GM18507 (cell line): Measurements from ENCODE around the gene METTL27.
A peak's percentile ranks its signal among the peaks of the same experiment; 100 is the strongest.
"Not testable (repeated sequence)": the region's sequence is repeated elsewhere in the genome, so short reads cannot be mapped to it uniquely, and the experiment has no call there.

Experiments
- DNase-seq: peaks from one replicate; pipeline ENCODE4 v3.0.0; 2011; ENCODE audit warnings: low read depth; ENCODE audit not compliant: insufficient read length; ENCODE audit errors: extremely low spot score
- FAIRE-seq: peaks from 2 replicates; lab custom pipeline; 2011; peaks lifted over from hg19 to GRCh38; lab: Jason Lieb, UNC

Gene METTL27

DNA sequence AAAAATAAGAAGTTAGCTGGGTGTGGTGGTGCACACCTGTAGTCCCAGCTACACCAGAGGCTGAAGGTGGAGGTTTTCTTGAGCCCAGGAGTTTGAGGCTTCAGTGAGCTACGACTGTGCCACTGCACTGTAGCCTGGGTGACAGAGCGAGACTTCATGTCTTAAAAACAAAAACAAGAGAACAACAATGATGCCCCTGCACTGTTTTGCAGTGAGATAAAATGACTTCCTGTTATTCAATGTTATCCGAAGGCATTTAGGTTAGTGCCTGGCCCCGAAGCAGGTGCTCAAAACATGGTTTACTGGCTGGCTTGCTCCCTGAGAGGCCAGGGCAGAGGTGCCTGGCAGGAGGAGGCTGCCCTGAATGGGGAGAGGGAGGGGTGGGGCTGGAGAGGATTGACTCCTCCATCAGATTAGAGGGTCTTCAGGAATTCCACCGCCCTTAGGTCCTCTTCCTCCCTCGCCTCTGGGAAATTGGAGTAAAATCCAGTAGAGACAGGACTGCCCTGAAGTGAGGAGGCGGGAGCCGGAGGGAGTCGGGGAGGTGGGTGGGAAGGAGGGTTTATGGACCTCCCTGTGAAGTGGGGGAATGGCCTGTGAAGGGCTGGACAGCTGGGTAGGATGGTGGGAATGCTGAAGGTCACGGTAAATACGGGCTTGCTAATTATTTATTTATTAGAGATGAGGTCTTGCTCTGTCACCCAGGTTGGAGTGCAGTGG, 18.3 kb downstream of the METTL27 start:
- DNase-seq (no peak), FAIRE-seq (no peak)

GRCh38 chr7:73823257-73823656, 19.1 kb downstream of the METTL27 start:
- FAIRE-seq (no peak), DNase-seq (no peak)

- DNase-seq (no peak), FAIRE-seq (no peak)
Measured at GRCh38 chr7:73822319-73823173, 19.8 kb downstream of the METTL27 start.

- not testable (repeated sequence) for FAIRE-seq, DNase-seq
Measured at GRCh38 chr7:73821597-73822285, 20.6 kb downstream of the METTL27 start.

GRCh38 chr7:73820013-73820412, 22.3 kb downstream of the METTL27 start:
- no peak for FAIRE-seq

DNA sequence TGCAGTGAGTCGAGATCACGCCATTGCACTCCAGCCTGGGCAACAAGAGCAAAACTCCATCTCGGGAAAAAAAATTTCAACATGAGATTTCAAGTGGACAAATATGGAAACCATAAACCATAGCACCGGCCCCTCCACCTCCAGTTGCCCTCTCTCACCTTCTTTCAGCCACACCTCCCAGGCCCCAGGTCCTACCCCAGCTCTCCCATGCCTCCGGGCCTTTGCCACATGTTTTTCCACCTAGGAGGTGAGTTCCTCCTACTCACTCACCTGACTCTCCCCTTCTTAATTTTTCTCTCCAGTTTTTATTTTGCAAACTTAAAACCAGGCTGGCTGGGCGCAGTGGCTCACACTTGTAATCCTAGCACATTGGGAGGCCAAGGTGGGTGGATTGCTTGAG, 25.2 kb downstream of the METTL27 start:
- FAIRE-seq (no peak), DNase-seq (no peak)

More at GRCh38 chr7:73820013-73820412, 22.3 kb downstream of the METTL27 start:
- no peak for DNase-seq

GRCh38 chr7:73815436-73815835, 26.9 kb downstream of the METTL27 start:
- DNase-seq, result no peak
- FAIRE-seq, result no peak

DNA sequence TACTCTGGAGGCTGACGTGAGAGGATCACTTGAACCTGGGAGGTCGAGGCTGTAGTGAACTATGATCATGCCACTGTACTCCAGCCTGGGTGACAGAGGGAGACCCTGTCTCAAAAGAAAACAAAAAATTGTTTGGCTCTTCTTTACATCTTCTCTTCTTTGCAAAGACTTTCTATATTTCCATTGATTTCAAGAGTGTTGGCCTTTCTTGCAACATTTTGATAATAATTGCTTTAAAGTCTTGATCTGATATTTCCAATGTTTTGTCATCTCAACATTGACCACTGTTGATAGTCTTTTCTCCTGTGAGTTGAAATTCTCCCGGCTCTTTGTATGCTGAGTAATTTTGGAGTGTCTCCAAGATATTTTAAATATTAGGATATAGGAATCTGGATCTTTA, 29.3 kb downstream of the METTL27 start:
- DNase-seq (no peak), FAIRE-seq (no peak)

- FAIRE-seq (peak; percentile 39), DNase-seq (peak; percentile 51)
Measured at GRCh38 chr7:73811760-73812168, 30.6 kb downstream of the METTL27 start.

- FAIRE-seq (no peak), DNase-seq (no peak)
Measured at GRCh38 chr7:73810998-73811360, 31.3 kb downstream of the METTL27 start.

GRCh38 chr7:73809467-73809951, 32.8 kb downstream of the METTL27 start:
- DNase-seq (no peak), FAIRE-seq (no peak)

DNA sequence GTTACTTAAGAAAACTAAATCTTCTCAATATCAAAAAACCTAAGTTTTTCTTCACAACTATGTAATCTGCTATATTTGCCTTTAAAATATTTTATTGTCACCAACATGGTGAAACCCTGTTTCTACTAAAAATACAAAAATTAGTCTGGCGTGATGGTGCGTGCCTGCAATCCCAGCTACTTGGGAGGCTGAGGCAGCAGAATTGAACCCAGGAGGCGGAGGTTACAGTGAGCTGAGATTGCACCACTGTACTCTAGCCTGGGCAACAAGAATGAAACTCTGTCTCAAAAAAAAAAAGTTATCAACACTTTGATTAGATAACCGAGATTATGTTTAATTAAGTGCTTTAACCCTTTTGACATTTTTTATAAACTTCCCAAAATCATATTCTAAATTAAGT, 39.9 kb downstream of the METTL27 start:
- no peak for FAIRE-seq
- no peak for DNase-seq

DNA sequence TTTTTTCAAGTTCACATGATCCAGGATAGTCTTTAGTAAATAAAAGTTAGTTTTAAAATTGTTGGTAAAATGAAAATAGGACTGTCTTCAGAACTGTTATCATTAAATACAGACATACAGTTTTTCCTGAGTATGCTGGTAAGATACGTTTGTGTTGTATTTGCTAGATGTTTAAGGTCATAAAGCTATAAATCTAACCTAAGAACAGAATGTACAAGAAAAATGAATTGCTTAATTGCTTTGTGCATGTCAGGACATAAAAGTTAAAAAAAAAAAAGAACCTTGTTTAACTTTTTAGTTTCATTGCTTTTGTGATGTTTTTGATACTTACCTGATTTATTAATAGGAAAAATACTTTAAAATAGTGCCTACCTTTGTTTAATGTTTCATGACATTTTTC, 40.7 kb downstream of the METTL27 start:
- FAIRE-seq, result no peak
- DNase-seq, result no peak

- DNase-seq (no peak), FAIRE-seq (no peak)
Measured at GRCh38 chr7:73799282-73800141, 42.8 kb downstream of the METTL27 start.

DNA sequence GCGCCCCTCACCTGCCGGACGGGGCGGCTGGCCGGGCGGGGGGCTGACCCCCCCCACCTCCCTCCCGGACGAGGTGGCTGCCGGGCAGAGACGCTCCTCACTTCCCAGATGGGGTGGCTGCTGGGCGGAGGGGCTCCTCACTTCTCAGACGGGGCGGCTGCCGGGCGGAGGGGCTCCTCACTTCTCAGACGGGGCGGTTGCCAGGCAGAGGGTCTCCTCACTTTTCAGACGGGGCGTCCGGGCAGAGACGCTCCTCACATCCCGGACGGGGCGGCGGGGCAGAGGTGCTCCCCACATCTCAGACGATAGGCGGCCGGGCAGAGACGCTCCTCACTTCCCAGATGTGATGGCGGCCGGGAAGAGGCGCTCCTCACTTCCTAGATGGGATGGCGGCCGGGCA, 45.1 kb downstream of the METTL27 start:
- not testable (repeated sequence) for FAIRE-seq, DNase-seq

DNA sequence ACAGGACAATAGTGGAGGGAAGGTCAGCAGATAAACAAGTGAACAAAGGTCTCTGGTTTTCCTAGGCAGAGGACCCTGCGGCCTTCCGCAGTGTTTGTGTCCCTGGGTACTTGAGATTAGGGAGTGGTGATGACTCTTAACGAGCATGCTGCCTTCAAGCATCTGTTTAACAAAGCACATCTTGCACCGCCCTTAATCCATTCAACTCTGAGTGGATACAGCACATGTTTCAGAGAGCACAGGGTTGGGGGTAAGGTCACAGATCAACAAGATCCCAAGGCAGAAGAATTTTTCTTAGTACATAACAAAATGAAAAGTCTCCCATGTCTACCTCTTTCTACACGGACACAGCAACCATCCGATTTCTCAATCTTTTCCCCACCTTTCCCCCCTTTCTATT, 45.7 kb downstream of the METTL27 start:
- DNase-seq, FAIRE-seq: not testable (repeated sequence)

DNA sequence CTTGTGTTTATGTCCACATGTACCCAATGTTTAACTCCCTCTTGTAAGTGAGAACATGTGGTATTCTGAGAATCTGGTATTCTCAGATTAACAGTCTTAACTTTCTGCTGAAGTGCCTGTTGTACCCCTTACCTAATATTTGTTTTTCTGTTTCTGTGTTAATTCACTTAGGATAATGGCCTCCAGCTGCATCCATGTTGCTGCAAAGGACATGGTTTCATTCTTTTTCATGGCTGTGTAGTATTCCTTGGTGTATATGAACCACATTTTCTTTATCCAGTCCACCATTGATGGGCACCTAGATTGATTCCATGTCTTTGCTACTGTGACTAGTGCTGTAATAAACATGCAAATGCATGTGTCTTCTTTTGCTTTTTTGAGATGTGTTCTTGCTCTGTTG, 47.1 kb downstream of the METTL27 start:
- FAIRE-seq, DNase-seq: not testable (repeated sequence)

GRCh38 chr7:73791170-73791690, 51.1 kb downstream of the METTL27 start:
- DNase-seq, result not testable (repeated sequence)

DNA sequence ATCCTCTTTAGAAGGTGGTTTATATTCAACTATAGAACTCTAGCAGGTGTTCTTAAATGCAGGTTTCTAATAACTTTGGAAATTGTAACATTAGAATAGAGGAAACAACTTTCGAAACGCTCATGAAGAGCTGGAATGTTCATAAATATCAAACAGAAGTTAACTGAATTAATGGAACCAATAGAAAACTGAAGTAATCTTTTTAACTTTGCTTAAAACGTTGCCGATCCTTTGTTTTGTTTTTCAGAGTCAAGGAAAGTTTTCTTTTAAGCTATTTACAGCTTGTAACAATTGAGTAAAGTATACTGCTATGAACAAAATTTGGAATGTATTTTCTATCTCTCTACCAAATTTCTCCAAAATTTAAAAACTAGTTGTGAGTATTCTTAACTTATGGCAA, 53.3 kb downstream of the METTL27 start:
- FAIRE-seq (no peak), DNase-seq (no peak)

More at GRCh38 chr7:73791170-73791690, 51.1 kb downstream of the METTL27 start:
- not testable (repeated sequence) for FAIRE-seq
